HCT116 (cell line): ENCODE results near the gene NXN.

ENCODE experiments used
- REST ChIP-seq: IDR thresholded peaks from 2 replicates; pipeline ENCODE4 v1.6.1; 2012; ENCODE audit warnings: low read depth
- TF ChIP-seq, protein P1 (sequence below), 3 experiments: fragments of 200-600 bp in 1 of 3; sonication (generic) in 1 of 3; IDR thresholded peaks in 2 of 3; conservative IDR thresholded peaks in 1 of 3; 2 replicates each; pipeline ENCODE4 v1.5.1; 2012 to 2017; ENCODE audit warnings: low read depth in 2 of 3, low read length in 2 of 3, antibody characterized with exemption in 1 of 3, borderline replicate concordance in 1 of 3, control low read depth in 1 of 3, mild to moderate bottlenecking in 1 of 3, mixed read lengths in 1 of 3, mixed run types in 1 of 3, moderate library complexity in 1 of 3; ENCODE audit not compliant: insufficient read depth in 1 of 3

DNA sequence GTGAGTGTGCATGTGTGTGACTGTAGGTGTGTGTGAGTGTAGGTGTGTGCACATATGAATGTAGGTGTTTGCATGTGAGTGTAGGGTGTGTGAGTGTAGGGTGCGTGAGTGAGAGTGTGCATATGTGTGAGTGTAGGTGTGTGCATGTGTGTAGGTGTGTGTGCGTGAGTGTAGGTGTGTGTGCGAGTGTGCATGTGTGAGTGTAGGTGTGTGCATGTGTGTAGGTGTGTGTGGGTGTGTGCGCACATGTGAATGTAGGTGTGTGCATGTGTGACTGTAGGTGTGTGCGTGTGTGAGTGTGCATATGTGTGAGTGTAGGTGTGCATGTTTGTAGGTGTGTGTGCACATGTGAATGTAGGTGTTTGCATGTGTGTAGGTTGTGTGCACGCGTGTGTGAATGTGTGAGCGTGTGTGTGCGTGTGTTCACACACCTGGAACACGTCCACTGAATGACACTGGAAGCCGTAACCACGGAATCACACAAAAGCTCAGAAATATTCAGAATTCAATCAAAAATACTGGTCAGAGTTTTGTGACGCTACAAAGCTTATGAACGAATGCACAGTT, 166.9 kb downstream of the NXN start:
- TF ChIP-seq, protein P1, sequence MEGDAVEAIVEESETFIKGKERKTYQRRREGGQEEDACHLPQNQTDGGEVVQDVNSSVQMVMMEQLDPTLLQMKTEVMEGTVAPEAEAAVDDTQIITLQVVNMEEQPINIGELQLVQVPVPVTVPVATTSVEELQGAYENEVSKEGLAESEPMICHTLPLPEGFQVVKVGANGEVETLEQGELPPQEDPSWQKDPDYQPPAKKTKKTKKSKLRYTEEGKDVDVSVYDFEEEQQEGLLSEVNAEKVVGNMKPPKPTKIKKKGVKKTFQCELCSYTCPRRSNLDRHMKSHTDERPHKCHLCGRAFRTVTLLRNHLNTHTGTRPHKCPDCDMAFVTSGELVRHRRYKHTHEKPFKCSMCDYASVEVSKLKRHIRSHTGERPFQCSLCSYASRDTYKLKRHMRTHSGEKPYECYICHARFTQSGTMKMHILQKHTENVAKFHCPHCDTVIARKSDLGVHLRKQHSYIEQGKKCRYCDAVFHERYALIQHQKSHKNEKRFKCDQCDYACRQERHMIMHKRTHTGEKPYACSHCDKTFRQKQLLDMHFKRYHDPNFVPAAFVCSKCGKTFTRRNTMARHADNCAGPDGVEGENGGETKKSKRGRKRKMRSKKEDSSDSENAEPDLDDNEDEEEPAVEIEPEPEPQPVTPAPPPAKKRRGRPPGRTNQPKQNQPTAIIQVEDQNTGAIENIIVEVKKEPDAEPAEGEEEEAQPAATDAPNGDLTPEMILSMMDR (IDR thresholded peaks at IDR 0.05 in 2 of 3, conservative IDR thresholded peaks at IDR 0.05 in 1 of 3; ENCODE audit: borderline replicate concordance in 1 of 3, insufficient read depth in 1 of 3, low read depth in 2 of 3, low read length in 2 of 3), result no peak
- TF ChIP-seq REST, result no peak
